GM18502 (cell line): Measurements from ENCODE around the gene GCAT.

Source experiments
- ATAC-seq: cut with Tn5 transposase; IDR thresholded peaks from one replicate; pipeline ENCODE4 v1.9.1; 2021; ENCODE audit warnings: mild to moderate bottlenecking; ENCODE audit not compliant: unreplicated experiment, poor library complexity

The GCAT gene

GRCh38 chr22:37807410-37808293 is at the start of gene GCAT:
TSS of gene GCAT (plus strand) at chr22:37807934. CDS start at chr22:37807968, 34 bp downstream.
- ATAC-seq = peak; percentile 93

- ATAC-seq = no peak
Measured at GRCh38 chr22:37758694-37759093, 49.0 kb upstream of the GCAT start.

GRCh38 chr22:37759281-37759680 is 48.5 kb upstream of the GCAT start:
- no peak for ATAC-seq

GRCh38 chr22:37760152-37760551 is 47.6 kb upstream of the GCAT start:
- ATAC-seq = no peak

- no peak for ATAC-seq
Measured at GRCh38 chr22:37762389-37762836, 45.3 kb upstream of the GCAT start.

DNA sequence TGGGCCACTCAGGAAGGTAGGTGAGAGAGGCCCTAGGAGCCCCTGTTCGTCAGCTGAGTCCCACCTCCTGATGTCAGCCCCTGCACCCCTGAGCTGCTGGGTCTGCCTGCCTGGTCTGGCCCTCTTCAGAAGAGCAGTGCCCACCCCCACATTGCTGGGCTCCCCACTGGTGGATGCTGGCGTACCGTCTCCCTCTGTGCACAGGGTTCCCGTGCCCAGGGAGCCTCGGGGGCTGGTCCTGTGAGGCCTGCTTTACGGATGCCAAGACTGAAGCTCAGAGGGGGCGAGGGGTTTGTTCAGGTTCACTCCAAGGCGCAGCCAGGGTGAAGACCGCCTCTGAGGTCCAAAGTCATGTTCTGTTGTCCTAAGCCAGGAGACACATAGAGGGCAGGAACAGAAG is 44.7 kb upstream of the GCAT start:
- no peak for ATAC-seq

DNA sequence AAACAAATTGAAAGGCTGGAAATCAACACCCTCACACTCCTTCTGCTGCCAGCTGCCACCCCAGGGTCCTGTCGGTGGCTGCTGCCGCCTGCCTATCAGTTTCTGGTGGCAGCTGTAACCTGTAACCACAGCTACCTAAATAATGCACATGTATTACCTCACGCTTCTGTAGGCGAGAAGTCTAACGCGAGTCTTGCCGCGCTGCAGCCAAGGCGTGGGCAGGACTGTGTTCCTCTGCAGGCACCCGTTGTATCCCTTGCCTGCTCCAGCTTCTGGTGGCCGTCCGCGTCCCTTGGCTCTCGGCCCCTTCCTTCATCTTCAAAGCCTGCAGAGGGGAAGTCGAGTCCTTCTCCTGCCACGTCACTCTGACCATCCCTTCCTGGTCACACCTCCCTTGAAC is 44.1 kb upstream of the GCAT start:
- no peak for ATAC-seq

DNA sequence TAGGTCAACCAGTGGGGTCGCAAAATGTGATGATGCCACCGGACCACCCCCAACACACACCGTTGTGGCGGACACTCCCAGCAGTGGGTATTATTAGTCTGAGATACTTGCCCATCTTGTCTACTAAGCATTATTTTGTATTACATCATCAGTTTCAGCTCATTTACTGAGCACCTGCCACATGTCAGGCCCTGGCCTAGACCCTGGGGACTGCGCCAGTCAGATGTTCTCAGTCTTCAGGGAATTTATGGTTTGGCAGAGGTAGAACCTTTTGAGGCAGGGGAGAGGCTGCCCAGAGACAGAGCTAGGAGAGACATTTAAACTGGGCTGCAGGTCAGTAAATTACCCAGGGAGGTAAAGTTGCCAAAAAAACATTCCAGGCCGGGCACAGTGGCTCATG is 43.1 kb upstream of the GCAT start:
- no peak for ATAC-seq

DNA sequence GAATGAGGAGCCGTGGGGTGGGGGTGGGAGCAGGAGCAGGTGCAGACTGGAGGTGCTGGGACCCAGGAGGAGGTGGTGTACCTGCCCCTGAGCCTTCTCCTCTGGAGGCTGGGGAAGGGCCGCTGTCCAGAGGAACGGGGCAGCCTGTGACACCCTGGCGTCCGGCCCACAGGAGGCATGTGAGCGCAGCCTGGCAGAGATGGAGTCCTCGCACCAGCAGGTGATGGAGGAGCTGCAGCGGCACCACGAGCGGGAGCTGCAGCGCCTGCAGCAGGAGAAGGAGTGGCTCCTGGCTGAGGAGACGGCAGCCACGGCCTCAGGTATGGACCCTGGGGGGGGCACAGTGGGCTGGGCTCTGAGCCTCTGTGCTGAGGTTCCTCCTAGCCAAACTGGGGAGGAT is 42.2 kb upstream of the GCAT start:
- ATAC-seq = no peak

GRCh38 chr22:37765953-37766576 is 41.7 kb upstream of the GCAT start:
- no peak for ATAC-seq

- ATAC-seq = no peak
Measured at GRCh38 chr22:37768273-37768672, 39.5 kb upstream of the GCAT start.

DNA sequence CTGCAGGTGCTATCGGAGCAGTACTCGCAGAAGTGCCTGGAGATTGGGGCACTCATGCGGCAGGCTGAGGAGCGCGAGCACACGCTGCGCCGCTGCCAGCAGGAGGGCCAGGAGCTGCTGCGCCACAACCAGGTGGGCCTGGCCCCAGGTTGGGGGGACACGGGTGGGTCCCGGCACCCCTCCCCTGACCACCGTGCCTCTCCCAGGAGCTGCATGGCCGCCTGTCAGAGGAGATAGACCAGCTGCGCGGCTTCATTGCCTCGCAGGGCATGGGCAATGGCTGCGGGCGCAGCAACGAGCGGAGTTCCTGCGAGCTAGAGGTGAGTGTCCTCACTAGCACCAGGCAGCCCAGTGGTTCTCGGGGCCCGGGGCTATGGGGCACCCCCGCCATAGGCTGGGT is 38.7 kb upstream of the GCAT start:
- no peak for ATAC-seq

- ATAC-seq = no peak
Measured at GRCh38 chr22:37771081-37771480, 36.7 kb upstream of the GCAT start.

DNA sequence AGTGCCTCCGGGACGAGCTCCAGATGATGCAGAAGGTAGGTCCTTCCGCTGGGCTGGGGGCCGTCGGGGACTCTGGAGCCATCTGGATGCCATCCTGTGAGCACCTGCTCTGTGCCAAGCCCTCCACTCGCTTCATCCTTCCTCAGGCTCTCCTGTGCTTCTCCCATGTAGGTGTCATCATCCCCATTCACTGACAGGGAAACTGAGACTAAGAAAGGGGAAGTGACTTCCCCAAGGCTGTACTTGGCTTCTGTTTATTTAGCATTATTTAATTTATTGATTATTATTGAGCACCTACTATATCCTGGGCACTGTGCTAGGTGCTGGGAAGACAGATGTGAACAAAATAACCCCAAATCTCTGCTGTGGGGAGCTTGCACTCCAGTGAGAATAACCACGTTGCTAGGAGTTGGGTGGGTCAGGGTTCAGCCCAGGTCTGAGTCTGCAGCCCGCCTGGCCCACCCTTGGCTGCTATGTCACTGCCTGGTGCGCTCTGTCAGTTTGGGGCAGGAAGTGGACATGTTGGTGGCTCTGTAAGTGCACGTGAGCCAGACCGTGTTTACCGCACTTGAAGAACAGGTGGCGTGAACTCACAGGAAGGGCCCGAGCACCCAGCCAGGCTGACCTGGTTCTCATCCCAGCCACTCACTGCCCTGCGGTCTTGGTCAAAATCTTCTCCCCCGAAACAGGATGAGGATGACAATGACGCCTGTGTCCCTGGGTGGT is 35.9 kb upstream of the GCAT start:
- ATAC-seq = no peak

DNA sequence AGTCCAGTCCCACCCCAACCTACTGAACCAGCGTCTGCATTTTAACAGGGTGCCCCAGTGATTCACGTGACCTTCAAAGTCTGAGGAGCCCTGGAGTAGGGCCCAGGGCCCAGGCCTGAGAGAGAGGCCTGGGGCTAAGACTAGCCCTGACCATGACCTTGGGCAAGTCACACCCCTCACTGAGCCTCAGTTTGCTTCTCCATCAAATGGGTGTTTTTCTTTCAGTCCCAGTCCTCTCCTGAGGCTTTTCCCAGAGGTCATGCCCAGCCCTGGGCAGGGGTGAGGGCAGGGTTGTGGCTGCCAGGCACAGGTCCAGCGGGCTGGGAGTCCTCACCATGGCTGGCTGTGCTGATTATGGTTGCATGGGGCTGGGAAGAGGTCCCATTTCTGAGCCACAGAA is 33.0 kb upstream of the GCAT start:
- no peak for ATAC-seq

- ATAC-seq = no peak
Measured at GRCh38 chr22:37775785-37776638, 31.7 kb upstream of the GCAT start.

DNA sequence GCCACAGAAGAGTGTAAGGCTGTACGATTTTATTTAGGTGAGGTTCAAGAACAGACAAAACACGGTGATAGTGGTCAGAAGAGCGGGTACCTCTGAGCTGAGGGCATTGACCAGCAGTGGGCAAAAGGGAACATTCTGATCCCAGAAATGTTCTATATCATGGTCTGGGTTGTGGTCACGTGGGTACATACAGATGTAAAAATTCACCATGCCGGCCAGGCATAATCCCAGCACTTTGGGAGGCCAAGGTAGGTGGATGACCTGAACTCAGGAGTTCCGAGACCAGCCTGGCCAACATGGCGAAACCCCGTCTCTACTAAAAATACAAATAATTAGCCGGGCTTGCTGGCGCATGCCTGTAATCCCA is 31.1 kb upstream of the GCAT start:
- no peak for ATAC-seq

- ATAC-seq = peak; percentile 55
Measured at GRCh38 chr22:37777122-37777687, 30.5 kb upstream of the GCAT start.

GRCh38 chr22:37778370-37779009 is 29.2 kb upstream of the GCAT start:
- no peak for ATAC-seq
